Endothelial cell of umbilical vein (primary cell): ENCODE results near the gene LAMB4.

Experiments
- CTCF ChIP-seq, 2 donors: IDR thresholded peaks; 1 replicate in 1 of 2; 2 replicates in 1 of 2; pipeline ENCODE4 v1.5.1; 2011; ENCODE audit warnings: low read length in 2 of 2, mild to moderate bottlenecking in 2 of 2, moderate library complexity in 2 of 2, control low read depth in 1 of 2, inconsistent platforms in 1 of 2, low read depth in 1 of 2; ENCODE audit not compliant: insufficient read depth in 1 of 2; ENCODE audit errors: extremely low read depth in 1 of 2
- EZH2 ChIP-seq: IDR thresholded peaks from 2 replicates; pipeline ENCODE4 v1.6.1; 2012; ENCODE audit warnings: borderline replicate concordance, low read depth, mild to moderate bottlenecking, moderate library complexity, low read length, inconsistent platforms; ENCODE audit not compliant: severe bottlenecking
- FOS ChIP-seq: IDR thresholded peaks from 2 replicates; pipeline ENCODE4 v1.6.1; 2011; ENCODE audit warnings: mild to moderate bottlenecking, low read length, moderate library complexity, borderline replicate concordance; ENCODE audit not compliant: insufficient read depth
- GATA2 ChIP-seq: IDR thresholded peaks from 2 replicates; pipeline ENCODE4 v1.7.0; 2011; ENCODE audit warnings: low read depth, mild to moderate bottlenecking, moderate library complexity, mixed read lengths, low read length; ENCODE audit not compliant: insufficient read length, insufficient read depth
- MYC ChIP-seq: IDR thresholded peaks from one replicate; pipeline ENCODE4 v1.6.1; 2011; ENCODE audit warnings: mild to moderate bottlenecking, low read depth, low read length
- POLR2A ChIP-seq: IDR thresholded peaks from 2 replicates; pipeline ENCODE4 v1.6.1; 2012; ENCODE audit warnings: low read depth, mild to moderate bottlenecking, control low read depth, low read length

- TF ChIP-seq CTCF (IDR thresholded peaks at IDR 0.05; ENCODE audit: extremely low read depth in 1 of 2, insufficient read depth in 1 of 2, low read depth in 1 of 2, low read length in 2 of 2) = no peak
- TF ChIP-seq EZH2 = no peak
- TF ChIP-seq GATA2 = peak; percentile 20
- peak; percentile 46 for TF ChIP-seq FOS
- TF ChIP-seq POLR2A = no peak
- TF ChIP-seq MYC = no peak
These were observed 114.4 kb downstream of the LAMB4 start for GRCh38 chr7:108015740-108016139.
